Pancreas (tissue), 10 donors: ENCODE data around the gene FAM222A. TPM values are rescaled to one million over a fixed set of nuclear protein-coding genes. Genes with fewer than 3 reads are reported as not detected.

Source experiments
- ATAC-seq, 4 donors: fragments of 200-7000 bp; cut with Tn5 transposase; one replicate each; pipeline versions ENCODE4 v1.8.0 to v1.9.1; 2020; ENCODE audit warnings: mild to moderate bottlenecking in 4 of 4, moderate library complexity in 4 of 4
- DNase-seq, 6 donors: peaks; one replicate each; pipeline ENCODE4 v3.0.0-alpha.2; 2020
- FAIRE-seq: peaks from 2 replicates; lab custom pipeline; 2012; peaks lifted over from hg19 to GRCh38; lab: Jason Lieb, UNC
- H3K27ac ChIP-seq, 4 donors: fragments of 200-600 bp; sonication (generic); 1 replicate in 3 of 4; 2 replicates in 1 of 4; pipeline versions ENCODE4 v1.5.0 to v1.8.0; 2020
- H3K27me3 ChIP-seq, 4 donors: fragments of 200-600 bp; one replicate each; pipeline ENCODE4 v1.8.0; 2021
- H3K36me3 ChIP-seq, 3 donors: fragments of 200-600 bp; sonication (generic) in 1 of 3; one replicate each; pipeline versions ENCODE4 v1.5.0 to v1.8.0; 2020 to 2021
- H3K4me1 ChIP-seq, 3 donors: fragments of 200-600 bp; one replicate each; pipeline ENCODE4 v1.8.0; 2021
- H3K4me3 ChIP-seq, 4 donors: fragments of 200-600 bp; sonication (generic) in 2 of 4; one replicate each; pipeline versions ENCODE4 v1.5.0 to v1.8.0; 2020 to 2021
- H3K9me3 ChIP-seq, 4 donors: fragments of 200-600 bp; one replicate each; pipeline ENCODE4 v1.8.0; 2021
- CTCF ChIP-seq, 4 donors: fragments of 200-600 bp; sonication (generic) in 3 of 4; IDR thresholded peaks; one replicate each; pipeline versions ENCODE4 v1.5.0 to v1.8.0; 2021; ENCODE audit warnings: antibody characterized with exemption in 4 of 4
- WGBS, 2 donors: extraction: QIAGEN DNeasy Blood & Tissue Kit; methylation state at CpG; one replicate each; pipeline ENCODE4 v1.1.7; 2013; 5-methylcytosine and 5-hydroxymethylcytosine counted together
- intact Hi-C, 3 donors: fragments of 100-400 bp; cut with DNase I; formaldehyde crosslinking; loops; one replicate each; pipeline versions ENCODE4 v1.11.1 to v1.14.2; 2022
- polyA plus RNA-seq, 2 donors: library from polyadenylated mRNA; stranded (reverse); fragments of 200-250 nt; gene quantifications; one replicate each; pipeline ENCODE4 v1.2.3, GENCODE V29; 2013
- total RNA-seq, 6 donors: library from RNA; stranded (reverse); fragmentation: NEBNext Ultra II Directional in 4 of 6; extraction: Animal tissue kit (Norgen Biotek cat#: 25700) in 4 of 6; gene quantifications; one replicate each; pipeline versions ENCODE4 v1.2.1 to v1.2.4, GENCODE V29; 2021 to 2023
- donor health status: healthy with polysubstance abuse.
- donor health status: DM: no; HTN: no; CAD: no; lungs with moderate emphysema.
- donor health status: DM: no; HTN: no; CAD: no.
- donor health status: control.
- donor health status: control.
- donor health status: Bipolar disorder and iron deficiency.
- donor health status: DM: yes; HTN: yes; CAD: no.
- donor health status: DM: no; HTN: no; CAD: no.
- donor health status: DM: no; HTN: no; CAD: no.
- donor health status: DM: yes; HTN: yes; CAD: no.

Gene FAM222A
- total and polyA plus RNA-seq, 8 donors: 2.1 to 14.6 (median 3.8) TPM

GRCh38 chr12:109813810-109814416 lies 100.3 kb downstream of the FAM222A start:
- ATAC-seq: no peak
- WGBS, 2 donors: 90 to 94% methylated on average over 6 of the region's 6 CpGs
- FAIRE-seq: no peak
- Histone ChIP-seq H3K4me3 (no peak overlapping the region), H3K27me3 (no peaks in the 10 kb centered on the region), H3K4me1 (no peaks in the 10 kb centered on the region), H3K27ac (no peak overlapping the region), H3K36me3 (no peaks in the 10 kb centered on the region), H3K9me3 (no peaks in the 10 kb centered on the region)
- TF ChIP-seq CTCF (IDR thresholded peaks at IDR 0.05): no peak
- no peak for DNase-seq
- intact Hi-C loops: loop anchor here in 1 of 3 donors (10.0 kb wide), 1 partner anchor 71 kb away; the partner anchor contains the start of gene GLTP

- no peaks in the 10 kb centered on the region for H3K36me3 ChIP-seq
- no peak overlapping the region for H3K4me3 ChIP-seq
- intact Hi-C loops: loop anchor here in 1 of 3 donors (10.0 kb wide), 1 partner anchor 70 kb away; the partner anchor contains the start of gene GLTP
- FAIRE-seq (no peak), DNase-seq (no peak), ATAC-seq (no peak)
- no peak overlapping the region for H3K27ac ChIP-seq
- H3K4me1 ChIP-seq: no peaks in the 10 kb centered on the region
- no peaks in the 10 kb centered on the region for H3K9me3 ChIP-seq
- WGBS, 2 donors: 80 to 84% methylated on average over 20 of the region's 20 CpGs
- H3K27me3 ChIP-seq: no peaks in the 10 kb centered on the region
- no peak for TF ChIP-seq CTCF (IDR thresholded peaks at IDR 0.05)
Measured at GRCh38 chr12:109814600-109815150, 101.0 kb downstream of the FAM222A start.

GRCh38 chr12:109815225-109815624 lies 101.6 kb downstream of the FAM222A start:
- TF ChIP-seq CTCF (IDR thresholded peaks at IDR 0.05): no peak
- DNase-seq: no peak
- no peak for ATAC-seq
- Histone ChIP-seq H3K27ac (no peak overlapping the region), H3K9me3 (no peaks in the 10 kb centered on the region), H3K4me3 (no peak overlapping the region), H3K27me3 (no peaks in the 10 kb centered on the region), H3K36me3 (no peaks in the 10 kb centered on the region), H3K4me1 (no peaks in the 10 kb centered on the region)
- intact Hi-C loops: loop anchor here in 1 of 3 donors (10.0 kb wide), 1 partner anchor 70 kb away; the partner anchor contains the start of gene GLTP
- WGBS, 2 donors: 89% methylated on average over 4 of the region's 4 CpGs
- no peak for FAIRE-seq

GRCh38 chr12:109815757-109816617 lies 102.4 kb downstream of the FAM222A start:
- Histone ChIP-seq H3K9me3 (no peaks in the 10 kb centered on the region), H3K27ac (no peak overlapping the region), H3K4me3 (no peak overlapping the region), H3K27me3 (no peaks in the 10 kb centered on the region), H3K36me3 (no peaks in the 10 kb centered on the region), H3K4me1 (no peaks in the 10 kb centered on the region)
- intact Hi-C loops: loop anchor here in 1 of 3 donors (10.0 kb wide), 1 partner anchor 69 kb away; the partner anchor contains the start of gene GLTP
- FAIRE-seq (no peak), DNase-seq (no peak), ATAC-seq (no peak)
- TF ChIP-seq CTCF (IDR thresholded peaks at IDR 0.05): no peak
- WGBS, 2 donors: 80 to 82% methylated on average over 10 of the region's 10 CpGs
